SK-N-SH (cell line): ENCODE measurements around the gene ARHGAP26. TPM values are rescaled to one million over a fixed set of nuclear protein-coding genes. Genes with fewer than 3 reads are reported as not detected.

Experiments
- CTCF ChIA-PET: fragments of 300-600, 350-600 bp; formaldehyde crosslinking; extraction: SDS; loops from one replicate; lab custom pipeline; 2021; lab: Yijun Ruan, JAX
- POLR2A ChIA-PET: fragments of 350-600 bp; sonication (Branson Sonifier 250); formaldehyde crosslinking; extraction: SDS; loops from one replicate; lab custom pipeline; 2020; ENCODE audit warnings: antibody characterized with exemption, inconsistent platforms; lab: Yijun Ruan, JAX
- DNase-seq: peaks from one replicate; pipeline ENCODE4 v3.0.0; 2012
- H2AFZ ChIP-seq: fragments of 200-600 bp; sonication (generic); 2 replicates; pipeline ENCODE4 v1.8.1; 2016; ENCODE audit warnings: antibody characterized with exemption, mild to moderate bottlenecking, low read depth
- H3F3A ChIP-seq: fragments of 200-600 bp; sonication (generic); replicated peaks from 2 replicates; pipeline ENCODE3; 2016; ENCODE audit warnings: antibody characterized with exemption, mild to moderate bottlenecking; ENCODE audit not compliant: insufficient read depth
- H3K27ac ChIP-seq, 2 experiments: fragments of 200-500 bp in 1 of 2; fragments of 200-600 bp in 1 of 2; sonication (Bioruptor generic) in 1 of 2; sonication (generic), shearing (Covaris generic) in 1 of 2; 2 replicates each; pipeline versions ENCODE4 v1.5.1 to v1.6.1; 2014 to 2016; ENCODE audit warnings: low read depth in 2 of 2, inconsistent platforms in 1 of 2, low read length in 1 of 2, mild to moderate bottlenecking in 1 of 2, mixed read lengths in 1 of 2
- H3K27me3 ChIP-seq: fragments of 200-600 bp; sonication (generic), shearing (Covaris generic); 2 replicates; pipeline ENCODE4 v1.6.1; 2016; ENCODE audit warnings: mixed run types; ENCODE audit not compliant: insufficient read depth
- H3K36me3 ChIP-seq, 2 experiments: fragments of 200-500 bp in 1 of 2; fragments of 200-600 bp in 1 of 2; sonication (Bioruptor generic) in 1 of 2; sonication (generic) in 1 of 2; replicated peaks in 1 of 2; 2 replicates each; pipeline versions ENCODE3 to v1.5.1; 2014 to 2016; ENCODE audit warnings: low read length in 1 of 2, mild to moderate bottlenecking in 1 of 2; ENCODE audit not compliant: insufficient read depth in 2 of 2, control insufficient read depth in 1 of 2
- H3K4me1 ChIP-seq, 2 experiments: fragments of 200-500 bp in 1 of 2; fragments of 200-600 bp in 1 of 2; sonication (Bioruptor generic) in 1 of 2; sonication (generic), shearing (Covaris generic) in 1 of 2; 2 replicates each; pipeline versions ENCODE4 v1.5.1 to v1.6.1; 2014 to 2016; ENCODE audit warnings: low read depth in 1 of 2, low read length in 1 of 2, mixed run types in 1 of 2; ENCODE audit not compliant: insufficient read depth in 2 of 2, control insufficient read depth in 1 of 2
- H3K4me2 ChIP-seq: fragments of 200-600 bp; sonication (generic), shearing (Covaris generic); 2 replicates; pipeline ENCODE4 v1.6.1; 2017; ENCODE audit warnings: mixed run types
- H3K4me3 ChIP-seq, 2 experiments: fragments of 200-500 bp in 1 of 2; fragments of 200-600 bp in 1 of 2; sonication (Bioruptor generic) in 1 of 2; sonication (generic), shearing (Covaris generic) in 1 of 2; 2 replicates each; pipeline versions ENCODE4 v1.5.1 to v1.8.1; 2014 to 2016; ENCODE audit warnings: low read depth in 2 of 2, inconsistent platforms in 1 of 2, low read length in 1 of 2, mild to moderate bottlenecking in 1 of 2, mixed read lengths in 1 of 2, moderate library complexity in 1 of 2
- H3K79me2 ChIP-seq: fragments of 200-600 bp; sonication (generic); 2 replicates; pipeline ENCODE4 v1.8.1; 2017; ENCODE audit warnings: mild to moderate bottlenecking; ENCODE audit not compliant: insufficient read depth
- H3K9ac ChIP-seq: fragments of 200-600 bp; sonication (generic); 2 replicates; pipeline ENCODE4 v1.6.1; 2017; ENCODE audit warnings: mixed run types
- H3K9me2 ChIP-seq: fragments of 200-600 bp; sonication (generic); 2 replicates; pipeline ENCODE4 v1.6.1; 2017; ENCODE audit warnings: mixed run types
- H3K9me3 ChIP-seq: fragments of 200-600 bp; sonication (generic); 2 replicates; pipeline ENCODE4 v1.6.1; 2017; ENCODE audit warnings: mixed run types, mild to moderate bottlenecking, moderate library complexity
- H4K20me1 ChIP-seq: fragments of 200-600 bp; sonication (generic); 2 replicates; pipeline ENCODE4 v1.6.1; 2017; ENCODE audit warnings: mild to moderate bottlenecking, mixed run types; ENCODE audit not compliant: insufficient read depth
- CHD2 ChIP-seq: fragments of 150-350 bp; IDR thresholded peaks from 2 replicates; pipeline ENCODE4 v1.6.1; 2018; ENCODE audit warnings: low read length; ENCODE audit not compliant: partially characterized antibody
- EP300 ChIP-seq, 2 experiments: IDR thresholded peaks; 2 replicates each; pipeline versions ENCODE4 v1.4.0 to v1.6.1; 2012; ENCODE audit warnings: borderline replicate concordance in 1 of 2, low read depth in 1 of 2, low read length in 1 of 2
- FOXJ3 ChIP-seq: sonication (generic); formaldehyde crosslinking; IDR thresholded peaks from 2 replicates; pipeline ENCODE4 v1.5.1; 2020; ENCODE audit warnings: mild to moderate bottlenecking, missing genetic modification reagents
- GATA2 ChIP-seq: sonication (generic); formaldehyde crosslinking; IDR thresholded peaks from 2 replicates; pipeline ENCODE4 v1.5.0; 2020; ENCODE audit warnings: mild to moderate bottlenecking, missing genetic modification reagents
- JUND ChIP-seq: IDR thresholded peaks from 2 replicates; pipeline ENCODE4 v1.4.0; 2012
- MEF2A ChIP-seq: IDR thresholded peaks from 2 replicates; pipeline ENCODE4 v1.4.0; 2012; ENCODE audit warnings: low read depth, borderline replicate concordance
- NFIC ChIP-seq: IDR thresholded peaks from 2 replicates; pipeline ENCODE4 v1.4.0; 2012; ENCODE audit warnings: borderline replicate concordance
- NRF1 ChIP-seq: IDR thresholded peaks from 2 replicates; pipeline ENCODE4 v1.6.1; 2012; ENCODE audit warnings: low read depth, mild to moderate bottlenecking, low read length
- PBX3 ChIP-seq: IDR thresholded peaks from 2 replicates; pipeline ENCODE4; 2012
- RAD21 ChIP-seq: IDR thresholded peaks from 2 replicates; pipeline ENCODE4 v1.6.1; 2012; ENCODE audit warnings: mild to moderate bottlenecking, low read length
- RXRA ChIP-seq: IDR thresholded peaks from 2 replicates; pipeline ENCODE4 v1.4.0; 2012; ENCODE audit warnings: low read depth, mild to moderate bottlenecking, borderline replicate concordance
- SIN3A ChIP-seq: IDR thresholded peaks from 2 replicates; pipeline ENCODE4 v1.6.1; 2012; ENCODE audit warnings: low read depth, mild to moderate bottlenecking, low read length, moderate library complexity, borderline replicate concordance
- SMC3 ChIP-seq: IDR thresholded peaks from 2 replicates; pipeline ENCODE4 v1.6.1; 2012; ENCODE audit warnings: low read depth, low read length, improper control_type of control experiment
- TAF1 ChIP-seq: IDR thresholded peaks from 2 replicates; pipeline ENCODE4 v1.6.1; 2012; ENCODE audit warnings: low read depth, mild to moderate bottlenecking, low read length, moderate library complexity, borderline replicate concordance
- TCF12 ChIP-seq: IDR thresholded peaks from 2 replicates; pipeline ENCODE4 v1.4.0; 2012
- USF2 ChIP-seq: fragments of 150-350 bp; IDR thresholded peaks from 2 replicates; pipeline ENCODE4 v1.6.1; 2017; ENCODE audit warnings: antibody characterized with exemption, low read length, low read depth, borderline replicate concordance
- YY1 ChIP-seq: IDR thresholded peaks from 2 replicates; pipeline ENCODE4 v1.4.0; 2012; ENCODE audit warnings: low read depth, mild to moderate bottlenecking
- ZBTB33 ChIP-seq: IDR thresholded peaks from 2 replicates; pipeline ENCODE4 v1.4.0; 2012; ENCODE audit warnings: low read depth, borderline replicate concordance
- WGBS: methylation state at CpG from one replicate; pipeline ENCODE4 v1.1.6; 2017; ENCODE audit warnings: low lambda C conversion rate; 5-methylcytosine and 5-hydroxymethylcytosine counted together
- polyA plus RNA-seq, 3 experiments: library from polyadenylated mRNA; depleted of rRNA; stranded (reverse); fragments of >200 nt; gene quantifications; 2 replicates each; pipeline ENCODE4 v1.2.3, GENCODE V29; 2012
- TF ChIP-seq, protein P1 (sequence below): IDR thresholded peaks from 2 replicates; pipeline ENCODE4 v1.4.0; 2012; ENCODE audit warnings: low read depth
- TF ChIP-seq, protein P2 (sequence below): fragments of 200-600 bp; sonication (generic); IDR thresholded peaks from 2 replicates; pipeline ENCODE4 v1.6.1; 2017; ENCODE audit warnings: antibody characterized with exemption, mild to moderate bottlenecking, moderate library complexity
- TF ChIP-seq, protein P3 (sequence below): IDR thresholded peaks from 2 replicates; pipeline ENCODE4 v1.4.0; 2012; ENCODE audit warnings: low read depth, borderline replicate concordance

ARHGAP26 gene
- polyA plus RNA-seq, 1 of the 3 experiments (the other 2 are of a cell fraction) = 6.1 TPM

- no peak for TF ChIP-seq YY1
- no peak for TF ChIP-seq GATA2 (CRISPR knock-in tag)
- TF ChIP-seq SIN3A = no peak
- peak; percentile 50; the same call in 1 of the 2 replicates for TF ChIP-seq JUND
- no peak for TF ChIP-seq SMC3
- TF ChIP-seq USF2 = no peak
- no peak for TF ChIP-seq PBX3
- TF ChIP-seq TCF12 = peak; percentile 39; the same call in 1 of the 2 replicates
- no peak for TF ChIP-seq RXRA
Measured at GRCh38 chr5:143001764-143002351, 231.7 kb downstream of the ARHGAP26 start (continued).

- Histone ChIP-seq H3F3A (peaks cover 17% of the 10 kb centered on the region), H3K4me2 (peak overlapping the region; percentile 68), H3K27me3 (no peaks in the 10 kb centered on the region), H3K79me2 (no peaks in the 10 kb centered on the region), H3K9me3 (no peaks in the 10 kb centered on the region), H3K4me3 (no peak overlapping the region; a peak in 1 of 4 replicates), H4K20me1 (no peaks in the 10 kb centered on the region), H3K36me3 (no peaks in the 10 kb centered on the region), H3K9ac (peak overlapping the region; percentile 39; the same call in 1 of the 2 replicates), H2AFZ (peak overlapping the region; percentile 55), H3K27ac (peak overlapping the region; percentile 16 to 78; a peak in 3 of 4 replicates), H3K4me1 (peaks cover 0 to 20% of the 10 kb centered on the region in 2 experiments; a peak in 3 of 4 replicates), H3K9me2 (no peaks in the 10 kb centered on the region)
- WGBS = 80% methylated on average over 7 of the region's 7 CpGs
- POLR2A ChIA-PET = interaction anchor here (0.5 to 0.9 kb wide), 2 partner anchors 401 to 1384 kb away, joined by 3 to 8 read pairs; partner anchors contain the start of gene NR3C1
- no peak for DNase-seq
- CTCF ChIA-PET = interaction anchor here (0.6 to 3.0 kb wide), 21 partner anchors 8 to 1140 kb away, joined by 3 to 17 read pairs (median 3); partner anchors contain the start of gene NR3C1
- TF ChIP-seq ZBTB33 (no peak), MEF2A (no peak), NFIC (0 out of 2 replicates have a peak, but pooled peaks have one; percentile 32), TAF1 (no peak), NRF1 (no peak), EP300 (IDR thresholded peaks at IDR 0.05; ENCODE audit: borderline replicate concordance in 1 of 2, low read depth in 1 of 2, low read length in 1 of 2) (no peak), USF2 (no peak), FOXJ3 (CRISPR knock-in tag) (no peak), SMC3 (peak; percentile 45), RAD21 (peak; percentile 63), CHD2 (no peak)
- TF ChIP-seq, protein P1, sequence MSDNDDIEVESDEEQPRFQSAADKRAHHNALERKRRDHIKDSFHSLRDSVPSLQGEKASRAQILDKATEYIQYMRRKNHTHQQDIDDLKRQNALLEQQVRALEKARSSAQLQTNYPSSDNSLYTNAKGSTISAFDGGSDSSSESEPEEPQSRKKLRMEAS = no peak
- TF ChIP-seq, protein P2, sequence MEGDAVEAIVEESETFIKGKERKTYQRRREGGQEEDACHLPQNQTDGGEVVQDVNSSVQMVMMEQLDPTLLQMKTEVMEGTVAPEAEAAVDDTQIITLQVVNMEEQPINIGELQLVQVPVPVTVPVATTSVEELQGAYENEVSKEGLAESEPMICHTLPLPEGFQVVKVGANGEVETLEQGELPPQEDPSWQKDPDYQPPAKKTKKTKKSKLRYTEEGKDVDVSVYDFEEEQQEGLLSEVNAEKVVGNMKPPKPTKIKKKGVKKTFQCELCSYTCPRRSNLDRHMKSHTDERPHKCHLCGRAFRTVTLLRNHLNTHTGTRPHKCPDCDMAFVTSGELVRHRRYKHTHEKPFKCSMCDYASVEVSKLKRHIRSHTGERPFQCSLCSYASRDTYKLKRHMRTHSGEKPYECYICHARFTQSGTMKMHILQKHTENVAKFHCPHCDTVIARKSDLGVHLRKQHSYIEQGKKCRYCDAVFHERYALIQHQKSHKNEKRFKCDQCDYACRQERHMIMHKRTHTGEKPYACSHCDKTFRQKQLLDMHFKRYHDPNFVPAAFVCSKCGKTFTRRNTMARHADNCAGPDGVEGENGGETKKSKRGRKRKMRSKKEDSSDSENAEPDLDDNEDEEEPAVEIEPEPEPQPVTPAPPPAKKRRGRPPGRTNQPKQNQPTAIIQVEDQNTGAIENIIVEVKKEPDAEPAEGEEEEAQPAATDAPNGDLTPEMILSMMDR = peak; percentile 68
- TF ChIP-seq, protein P3, sequence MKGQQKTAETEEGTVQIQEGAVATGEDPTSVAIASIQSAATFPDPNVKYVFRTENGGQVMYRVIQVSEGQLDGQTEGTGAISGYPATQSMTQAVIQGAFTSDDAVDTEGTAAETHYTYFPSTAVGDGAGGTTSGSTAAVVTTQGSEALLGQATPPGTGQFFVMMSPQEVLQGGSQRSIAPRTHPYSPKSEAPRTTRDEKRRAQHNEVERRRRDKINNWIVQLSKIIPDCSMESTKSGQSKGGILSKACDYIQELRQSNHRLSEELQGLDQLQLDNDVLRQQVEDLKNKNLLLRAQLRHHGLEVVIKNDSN = no peak
Measured at GRCh38 chr5:143002459-143003327, 232.5 kb downstream of the ARHGAP26 start.
